HepG2 (cell line): Measurements from ENCODE around the gene INHBE. TPM values are rescaled to one million over a fixed set of nuclear protein-coding genes. Genes with fewer than 3 reads are reported as not detected.

Source experiments
- ATM ChIP-seq: fragments of 450-650 bp; IDR thresholded peaks from 2 replicates; pipeline ENCODE4 v1.7.1; 2017; ENCODE audit warnings: mild to moderate bottlenecking, borderline replicate concordance
- CBX2 ChIP-seq, 2 experiments: fragments of 200-600 bp in 1 of 2; sonication (generic); formaldehyde crosslinking in 1 of 2; IDR thresholded peaks; 2 replicates each; pipeline versions ENCODE4 v1.7.0 to v1.8.1; 2018 to 2022; ENCODE audit warnings: low read depth in 2 of 2, low read length in 1 of 2, mild to moderate bottlenecking in 1 of 2, missing genetic modification reagents in 1 of 2
- DDIT3 ChIP-seq: sonication (generic); formaldehyde crosslinking; IDR thresholded peaks from 2 replicates; pipeline ENCODE4 v1.4.0; 2020; ENCODE audit warnings: mild to moderate bottlenecking, missing genetic modification reagents
- DMAP1 ChIP-seq: IDR thresholded peaks from 2 replicates; pipeline ENCODE4 v1.6.1; 2016
- DNMT3B ChIP-seq: conservative IDR thresholded peaks from 2 replicates; pipeline ENCODE4 v1.6.1; 2016; ENCODE audit warnings: missing biosample characterization, control low read depth
- GATAD1 ChIP-seq: IDR thresholded peaks from 2 replicates; pipeline ENCODE4 v1.6.1; 2016; ENCODE audit warnings: missing genetic modification reagents, missing compliant biosample characterization
- KLF16 ChIP-seq, 2 experiments: sonication (generic) in 1 of 2; formaldehyde crosslinking in 1 of 2; IDR thresholded peaks; 2 replicates each; pipeline versions ENCODE4 v1.6.1 to v1.8.0; 2016 to 2023; ENCODE audit warnings: missing genetic modification reagents in 2 of 2, missing compliant biosample characterization in 1 of 2
- MIER3 ChIP-seq: IDR thresholded peaks from 2 replicates; pipeline ENCODE4 v1.6.1; 2016; ENCODE audit warnings: missing compliant biosample characterization, borderline replicate concordance
- MTERF4 ChIP-seq: sonication (generic); formaldehyde crosslinking; IDR thresholded peaks from 2 replicates; pipeline ENCODE4 v1.8.0; 2023; ENCODE audit warnings: mild to moderate bottlenecking, missing genetic modification reagents
- NCOR1 ChIP-seq: fragments of 200-600 bp; sonication (generic); IDR thresholded peaks from 2 replicates; pipeline ENCODE4 v1.7.0; 2017; ENCODE audit warnings: antibody characterized with exemption, low read length, borderline replicate concordance
- SOX13 ChIP-seq, 3 experiments: fragments of 450-650 bp in 1 of 3; sonication (generic) in 1 of 3; formaldehyde crosslinking in 1 of 3; IDR thresholded peaks in 2 of 3; conservative IDR thresholded peaks in 1 of 3; 2 replicates each; pipeline versions ENCODE4 v1.5.0 to v1.6.1; 2016 to 2020; ENCODE audit warnings: antibody characterized with exemption in 1 of 3, mild to moderate bottlenecking in 1 of 3, missing compliant biosample characterization in 1 of 3, missing genetic modification reagents in 1 of 3, moderate library complexity in 1 of 3
- SP2 ChIP-seq: sonication (generic); formaldehyde crosslinking; IDR thresholded peaks from 2 replicates; pipeline ENCODE4 v1.5.1; 2020; ENCODE audit warnings: mild to moderate bottlenecking, missing genetic modification reagents
- XRCC5 ChIP-seq: fragments of 200-400 bp; formaldehyde crosslinking; optimal IDR thresholded peaks from 2 replicates; pipeline ENCODE3; 2017; ENCODE audit warnings: mild to moderate bottlenecking, low read length
- ZNF205 ChIP-seq: IDR thresholded peaks from 2 replicates; pipeline ENCODE4 v1.6.1; 2018; ENCODE audit warnings: missing biosample characterization, missing genetic modification reagents
- ZNF615 ChIP-seq: sonication (generic); formaldehyde crosslinking; IDR thresholded peaks from 2 replicates; pipeline ENCODE4 v1.5.0; 2020; ENCODE audit warnings: mild to moderate bottlenecking, missing genetic modification reagents, borderline replicate concordance
- polyA plus RNA-seq, 8 experiments: library from polyadenylated mRNA; depleted of rRNA in 3 of 8; stranded (reverse) in 7 of 8; unstranded in 1 of 8; fragments of >200 nt; fragmentation: Illumina TruSeq in 4 of 8; extraction: Trizol in 4 of 8; gene quantifications; 2 replicates each; pipeline versions ENCODE4 v1.2.1 to v1.2.3, GENCODE V29; 2011 to 2016; ENCODE audit warnings: low read depth in 4 of 8, missing spikeins in 1 of 8, mixed read lengths in 1 of 8; ENCODE audit not compliant: insufficient read depth in 1 of 8
- total RNA-seq, 5 experiments: library from RNA; depleted of rRNA; stranded (reverse); fragments of >200 nt; fragmentation: Illumina TruSeq; extraction: Trizol; gene quantifications; 2 replicates each; pipeline ENCODE4 v1.2.3, GENCODE V29; 2016; ENCODE audit warnings: low read depth in 1 of 5
- TF ChIP-seq, protein P1 (sequence below): sonication (generic); formaldehyde crosslinking; IDR thresholded peaks from 2 replicates; pipeline ENCODE4 v1.4.0; 2020; ENCODE audit warnings: missing genetic modification reagents
- TF ChIP-seq, protein P2 (sequence below): sonication (generic); formaldehyde crosslinking; IDR thresholded peaks from 2 replicates; pipeline ENCODE4 v1.4.0; 2020; ENCODE audit warnings: missing genetic modification reagents
- TF ChIP-seq, protein P3 (sequence below): sonication (generic); formaldehyde crosslinking; IDR thresholded peaks from 2 replicates; pipeline ENCODE4 v1.4.0; 2020; ENCODE audit warnings: missing genetic modification reagents
- TF ChIP-seq, protein P4 (sequence below): sonication (generic); formaldehyde crosslinking; IDR thresholded peaks from 2 replicates; pipeline ENCODE4 v1.8.1; 2023; ENCODE audit warnings: mild to moderate bottlenecking, inconsistent platforms, moderate library complexity, missing genetic modification reagents, borderline replicate concordance

Gene INHBE
- total and polyA plus RNA-seq, 2 of the 13 experiments (the other 11 are each of a cell fraction or from before 2014, with no cell fraction given) = 17.0 to 32.0 TPM

DNA sequence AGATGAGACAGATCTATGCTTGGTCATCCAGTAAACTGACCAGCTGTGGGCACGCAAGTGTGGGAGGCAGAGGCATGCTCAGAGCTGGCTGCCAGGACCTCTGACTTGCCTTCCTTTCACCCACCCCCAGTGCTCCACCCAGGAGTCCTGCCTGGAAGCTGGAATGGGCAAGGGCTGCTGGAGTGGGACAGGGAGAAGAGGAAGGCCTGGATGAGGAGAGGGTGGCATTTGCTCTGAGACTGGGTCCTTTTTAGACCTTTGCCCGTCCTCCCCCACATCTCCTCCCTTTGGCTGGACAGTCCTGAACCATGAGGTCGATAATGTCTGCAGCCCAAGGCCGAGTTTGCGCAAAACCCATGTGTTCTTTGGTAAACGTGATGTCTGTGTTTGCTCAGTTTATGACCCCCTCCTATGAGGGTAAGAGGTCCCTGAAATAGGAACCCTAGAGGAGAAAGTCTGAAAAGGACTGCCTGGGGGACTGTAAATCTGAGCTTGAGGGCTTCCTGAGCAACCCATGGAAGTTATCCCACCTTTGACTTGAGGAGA is 3.8 kb upstream of the INHBE start (continued):
- TF ChIP-seq, protein P1, sequence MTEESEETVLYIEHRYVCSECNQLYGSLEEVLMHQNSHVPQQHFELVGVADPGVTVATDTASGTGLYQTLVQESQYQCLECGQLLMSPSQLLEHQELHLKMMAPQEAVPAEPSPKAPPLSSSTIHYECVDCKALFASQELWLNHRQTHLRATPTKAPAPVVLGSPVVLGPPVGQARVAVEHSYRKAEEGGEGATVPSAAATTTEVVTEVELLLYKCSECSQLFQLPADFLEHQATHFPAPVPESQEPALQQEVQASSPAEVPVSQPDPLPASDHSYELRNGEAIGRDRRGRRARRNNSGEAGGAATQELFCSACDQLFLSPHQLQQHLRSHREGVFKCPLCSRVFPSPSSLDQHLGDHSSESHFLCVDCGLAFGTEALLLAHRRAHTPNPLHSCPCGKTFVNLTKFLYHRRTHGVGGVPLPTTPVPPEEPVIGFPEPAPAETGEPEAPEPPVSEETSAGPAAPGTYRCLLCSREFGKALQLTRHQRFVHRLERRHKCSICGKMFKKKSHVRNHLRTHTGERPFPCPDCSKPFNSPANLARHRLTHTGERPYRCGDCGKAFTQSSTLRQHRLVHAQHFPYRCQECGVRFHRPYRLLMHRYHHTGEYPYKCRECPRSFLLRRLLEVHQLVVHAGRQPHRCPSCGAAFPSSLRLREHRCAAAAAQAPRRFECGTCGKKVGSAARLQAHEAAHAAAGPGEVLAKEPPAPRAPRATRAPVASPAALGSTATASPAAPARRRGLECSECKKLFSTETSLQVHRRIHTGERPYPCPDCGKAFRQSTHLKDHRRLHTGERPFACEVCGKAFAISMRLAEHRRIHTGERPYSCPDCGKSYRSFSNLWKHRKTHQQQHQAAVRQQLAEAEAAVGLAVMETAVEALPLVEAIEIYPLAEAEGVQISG (CRISPR knock-in tag) = peak; percentile 88
- TF ChIP-seq SOX13 (IDR thresholded peaks at IDR 0.05) (peak; percentile 85), SOX13 (CRISPR knock-in tag; conservative IDR thresholded peaks at IDR 0.05 in 1 of 2, IDR thresholded peaks at IDR 0.05 in 1 of 2) (peak in 1 of 2 experiments; percentile 91; a peak in 2 of 4 replicates), SP2 (peak; percentile 34; the same call in 1 of the 2 replicates), ZNF615 (no peak), KLF16 (CRISPR knock-in tag; IDR thresholded peaks at IDR 0.05) (peak; percentile 75 to 88; a peak in 3 of 4 replicates), DMAP1 (CRISPR knock-in tag) (peak; percentile 97), DNMT3B (CRISPR knock-in tag) (no peak), ATM (no peak), XRCC5 (peak; percentile 36), DDIT3 (CRISPR knock-in tag) (0 out of 2 replicates have a peak, but pooled peaks have one; percentile 54), CBX2 (IDR thresholded peaks at IDR 0.05; ENCODE audit: low read depth, low read length) (no peak), CBX2 (CRISPR knock-in tag; IDR thresholded peaks at IDR 0.05; ENCODE audit: low read depth) (no peak), NCOR1 (peak; percentile 99), MIER3 (CRISPR knock-in tag) (peak; percentile 98), MTERF4 (no peak), ZNF205 (CRISPR knock-in tag) (peak; percentile 97), GATAD1 (CRISPR knock-in tag) (peak; percentile 75)
- TF ChIP-seq, protein P2, sequence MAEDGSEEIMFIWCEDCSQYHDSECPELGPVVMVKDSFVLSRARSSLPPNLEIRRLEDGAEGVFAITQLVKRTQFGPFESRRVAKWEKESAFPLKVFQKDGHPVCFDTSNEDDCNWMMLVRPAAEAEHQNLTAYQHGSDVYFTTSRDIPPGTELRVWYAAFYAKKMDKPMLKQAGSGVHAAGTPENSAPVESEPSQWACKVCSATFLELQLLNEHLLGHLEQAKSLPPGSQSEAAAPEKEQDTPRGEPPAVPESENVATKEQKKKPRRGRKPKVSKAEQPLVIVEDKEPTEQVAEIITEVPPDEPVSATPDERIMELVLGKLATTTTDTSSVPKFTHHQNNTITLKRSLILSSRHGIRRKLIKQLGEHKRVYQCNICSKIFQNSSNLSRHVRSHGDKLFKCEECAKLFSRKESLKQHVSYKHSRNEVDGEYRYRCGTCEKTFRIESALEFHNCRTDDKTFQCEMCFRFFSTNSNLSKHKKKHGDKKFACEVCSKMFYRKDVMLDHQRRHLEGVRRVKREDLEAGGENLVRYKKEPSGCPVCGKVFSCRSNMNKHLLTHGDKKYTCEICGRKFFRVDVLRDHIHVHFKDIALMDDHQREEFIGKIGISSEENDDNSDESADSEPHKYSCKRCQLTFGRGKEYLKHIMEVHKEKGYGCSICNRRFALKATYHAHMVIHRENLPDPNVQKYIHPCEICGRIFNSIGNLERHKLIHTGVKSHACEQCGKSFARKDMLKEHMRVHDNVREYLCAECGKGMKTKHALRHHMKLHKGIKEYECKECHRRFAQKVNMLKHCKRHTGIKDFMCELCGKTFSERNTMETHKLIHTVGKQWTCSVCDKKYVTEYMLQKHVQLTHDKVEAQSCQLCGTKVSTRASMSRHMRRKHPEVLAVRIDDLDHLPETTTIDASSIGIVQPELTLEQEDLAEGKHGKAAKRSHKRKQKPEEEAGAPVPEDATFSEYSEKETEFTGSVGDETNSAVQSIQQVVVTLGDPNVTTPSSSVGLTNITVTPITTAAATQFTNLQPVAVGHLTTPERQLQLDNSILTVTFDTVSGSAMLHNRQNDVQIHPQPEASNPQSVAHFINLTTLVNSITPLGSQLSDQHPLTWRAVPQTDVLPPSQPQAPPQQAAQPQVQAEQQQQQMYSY (CRISPR knock-in tag) = peak; percentile 93
- TF ChIP-seq, protein P3, sequence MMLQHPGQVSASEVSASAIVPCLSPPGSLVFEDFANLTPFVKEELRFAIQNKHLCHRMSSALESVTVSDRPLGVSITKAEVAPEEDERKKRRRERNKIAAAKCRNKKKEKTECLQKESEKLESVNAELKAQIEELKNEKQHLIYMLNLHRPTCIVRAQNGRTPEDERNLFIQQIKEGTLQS (CRISPR knock-in tag) = peak; percentile 76
- TF ChIP-seq, protein P4, sequence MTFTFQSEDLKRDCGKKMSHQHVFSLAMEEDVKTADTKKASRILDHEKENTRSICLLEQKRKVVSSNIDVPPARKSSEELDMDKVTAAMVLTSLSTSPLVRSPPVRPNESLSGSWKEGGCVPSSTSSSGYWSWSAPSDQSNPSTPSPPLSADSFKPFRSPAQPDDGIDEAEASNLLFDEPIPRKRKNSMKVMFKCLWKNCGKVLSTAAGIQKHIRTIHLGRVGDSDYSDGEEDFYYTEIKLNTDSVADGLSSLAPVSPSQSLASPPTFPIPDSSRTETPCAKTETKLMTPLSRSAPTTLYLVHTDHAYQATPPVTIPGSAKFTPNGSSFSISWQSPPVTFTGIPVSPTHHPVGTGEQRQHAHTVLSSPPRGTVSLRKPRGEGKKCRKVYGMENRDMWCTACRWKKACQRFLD (CRISPR knock-in tag) = 0 out of 2 replicates have a peak, but pooled peaks have one; percentile 19
